GM19328 (cell line): ENCODE data around the gene TIMM9.
A peak's percentile ranks its signal among the peaks of the same experiment; 100 is the strongest.
"Not testable (repeated sequence)": the region's sequence is repeated elsewhere in the genome, so short reads cannot be mapped to it uniquely, and the experiment has no call there.

ENCODE experiments used
- ATAC-seq: cut with Tn5 transposase; IDR thresholded peaks from one replicate; pipeline ENCODE4 v1.9.1; 2021; ENCODE audit warnings: mild to moderate bottlenecking, moderate library complexity; ENCODE audit not compliant: unreplicated experiment

TIMM9 gene

DNA sequence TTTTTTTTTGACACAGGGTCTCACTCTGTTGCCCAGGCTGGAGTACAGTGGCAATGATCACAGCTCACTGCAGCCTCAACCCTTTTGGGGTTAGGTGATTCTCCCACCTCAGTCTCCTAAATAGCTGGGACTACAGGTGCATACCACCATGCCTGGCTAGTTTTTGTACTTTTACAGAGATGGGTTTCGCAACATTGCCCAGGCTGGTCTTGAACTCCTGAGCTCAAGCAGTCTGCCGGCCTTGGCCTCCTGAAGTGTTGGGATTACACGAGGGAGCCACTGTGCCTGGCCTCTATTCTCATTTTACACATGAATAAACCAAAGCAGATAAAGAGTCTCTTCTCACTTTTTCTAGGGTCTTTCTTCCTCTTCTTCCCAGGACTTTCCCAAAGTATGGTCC, 28.4 kb downstream of the TIMM9 start:
- no peak for ATAC-seq

DNA sequence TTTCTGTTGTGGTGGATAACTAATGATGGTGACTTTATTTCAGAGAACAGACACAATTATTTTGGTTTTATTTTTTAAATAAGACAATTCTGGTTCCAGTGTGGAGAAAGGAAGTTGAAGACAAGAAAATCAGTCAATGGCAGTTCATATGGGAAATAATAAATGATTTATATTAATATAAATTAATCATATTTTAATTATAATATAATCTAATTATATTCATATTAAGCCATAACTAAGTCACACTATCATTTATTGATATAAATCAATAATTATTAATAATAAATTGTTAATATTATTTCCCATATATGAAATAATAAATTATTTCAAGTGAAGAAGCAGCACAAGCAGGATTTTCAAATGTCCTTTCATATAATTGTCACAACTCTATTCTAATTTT, 28.8 kb downstream of the TIMM9 start:
- no peak for ATAC-seq

DNA sequence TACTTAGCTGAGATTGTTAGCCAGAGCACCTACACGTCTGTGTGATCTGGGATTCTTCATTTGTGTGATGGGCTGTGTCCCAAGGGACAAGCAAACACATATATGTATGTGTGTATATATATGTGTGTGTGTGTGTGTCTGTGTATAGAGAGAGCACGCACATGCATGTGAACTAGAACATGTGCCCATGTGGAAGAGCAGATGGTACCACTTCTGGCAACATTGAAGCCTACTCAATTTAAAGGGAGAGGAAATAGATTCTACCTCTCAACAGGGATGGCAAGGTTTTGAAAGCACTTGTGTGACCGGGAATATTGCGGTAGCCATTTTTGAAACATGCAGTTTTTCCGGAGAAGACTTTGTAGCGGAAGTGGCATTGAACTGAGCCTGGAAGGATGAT, 30.2 kb downstream of the TIMM9 start:
- no peak for ATAC-seq

DNA sequence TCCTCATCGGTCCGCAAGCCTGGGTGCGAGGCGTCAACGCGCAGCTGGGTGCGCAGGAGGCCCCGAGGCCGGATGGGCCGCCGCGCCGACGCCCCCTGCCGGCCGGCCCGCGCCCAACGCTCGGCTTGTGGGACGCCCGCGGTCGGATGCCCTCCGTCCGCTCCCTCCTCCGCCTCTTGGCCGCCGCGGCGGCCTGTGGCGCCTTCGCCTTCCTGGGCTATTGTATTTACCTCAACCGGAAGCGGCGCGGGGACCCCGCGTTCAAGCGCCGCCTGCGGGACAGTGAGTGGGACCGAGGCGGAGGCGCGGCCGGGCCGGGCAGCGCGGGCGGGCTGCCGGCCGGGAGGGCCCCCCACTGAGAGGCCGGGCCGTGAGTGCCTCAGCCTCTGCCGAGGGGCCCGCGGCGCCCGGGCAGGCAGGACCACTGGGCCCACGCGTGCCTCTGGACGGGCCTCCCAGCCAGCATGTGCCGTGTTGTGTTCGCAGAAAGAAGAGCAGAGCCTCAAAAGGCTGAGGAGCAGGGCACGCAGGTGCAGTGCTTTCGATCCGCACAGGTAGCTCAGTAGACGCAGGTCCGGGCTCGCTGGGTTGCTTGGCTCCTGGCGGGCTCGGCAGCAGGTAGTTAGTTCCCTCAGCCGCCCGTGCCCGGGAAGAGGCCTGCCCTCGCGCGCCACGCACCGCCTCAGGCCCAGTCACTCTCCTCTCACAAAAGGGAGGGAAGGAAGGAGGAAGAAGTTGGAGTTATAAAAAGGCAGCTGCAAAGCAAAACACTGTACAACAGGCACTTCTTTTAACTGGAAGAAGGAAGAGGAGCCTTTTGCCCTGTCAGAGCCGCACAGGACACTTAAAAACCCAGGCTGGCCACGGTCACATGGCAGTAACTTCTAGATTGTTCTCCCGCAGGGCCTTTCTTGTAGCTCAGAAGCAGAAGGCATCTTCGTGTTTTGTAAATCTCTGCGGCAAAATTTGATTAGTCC, 31.2 kb downstream of the TIMM9 start, which contains the start of gene TOMM20L:
Gene TOMM20L, plus strand, starts transcription at position 119 of the 977 bp plus-strand sequence. Its CDS starts 28 bp downstream, at position 147.
- peak; percentile 93 for ATAC-seq

DNA sequence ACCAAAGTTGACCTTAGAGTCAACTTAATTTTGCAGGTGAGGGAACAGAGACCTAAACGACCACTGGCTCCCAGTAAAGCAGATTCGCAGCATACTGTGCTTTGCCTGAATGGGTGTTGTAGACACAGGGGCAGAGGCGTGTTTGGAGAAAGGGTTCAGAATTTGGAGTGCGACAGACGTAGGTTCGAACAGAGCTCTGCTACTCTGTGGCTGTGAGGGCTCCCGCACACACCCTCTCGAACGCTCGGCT, 31.8 kb downstream of the TIMM9 start:
- ATAC-seq = no peak

DNA sequence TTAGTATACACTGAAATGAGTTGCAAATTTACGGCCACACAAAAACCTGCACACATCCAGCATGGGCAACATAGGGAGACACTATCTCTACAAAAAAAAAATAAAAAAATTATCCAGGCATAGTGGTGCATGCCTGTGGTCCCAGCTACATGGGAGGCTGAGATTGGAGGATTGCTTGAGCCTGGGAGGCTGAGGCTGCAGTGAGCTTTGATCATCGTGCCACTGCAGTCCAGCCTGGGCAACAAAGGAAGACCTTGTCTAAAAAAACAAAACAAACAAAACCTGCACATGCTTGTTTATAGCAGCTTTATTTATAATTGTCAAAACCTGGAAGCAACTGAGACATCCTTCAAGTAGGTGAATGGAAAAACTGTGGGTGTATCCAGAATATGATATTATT, 36.5 kb downstream of the TIMM9 start:
- no peak for ATAC-seq

DNA sequence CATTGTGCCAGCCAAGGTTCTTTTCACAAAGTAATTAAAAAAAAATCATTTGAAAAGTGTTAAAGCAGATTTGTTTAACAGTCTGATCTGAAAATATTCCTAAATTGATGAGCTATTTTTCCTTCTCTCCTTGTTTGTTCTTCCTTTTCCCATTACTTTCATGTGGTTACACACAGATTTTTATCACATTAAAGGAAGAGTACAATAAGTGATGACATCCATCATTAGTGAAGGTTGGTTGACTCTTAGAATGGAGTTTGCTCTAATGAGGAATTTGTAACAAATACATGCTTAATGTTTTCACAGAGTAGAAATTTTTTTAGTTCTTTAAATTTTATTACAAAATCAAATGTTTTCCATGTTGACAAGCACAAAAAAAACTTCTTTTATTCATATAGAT, 50.5 kb downstream of the TIMM9 start:
- no peak for ATAC-seq

DNA sequence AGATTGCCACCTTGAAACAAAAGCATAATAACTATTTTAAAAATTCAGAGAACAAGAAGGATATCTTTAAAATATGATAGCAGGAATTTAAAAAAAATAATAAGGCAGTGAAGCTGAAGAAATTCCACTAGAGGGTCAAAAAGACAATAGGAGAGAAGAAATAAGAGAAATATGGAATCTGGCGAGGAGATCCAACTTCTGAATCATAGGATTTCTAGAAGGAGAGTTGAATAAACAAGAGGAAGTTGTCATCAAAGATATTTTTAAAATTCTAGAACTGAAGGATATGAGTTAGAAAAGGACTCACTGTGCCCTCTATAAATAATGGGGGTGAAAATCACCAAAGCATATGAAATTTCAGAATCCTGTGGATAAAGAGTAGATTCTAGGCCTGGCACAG, 58.4 kb downstream of the TIMM9 start:
- ATAC-seq = no peak

DNA sequence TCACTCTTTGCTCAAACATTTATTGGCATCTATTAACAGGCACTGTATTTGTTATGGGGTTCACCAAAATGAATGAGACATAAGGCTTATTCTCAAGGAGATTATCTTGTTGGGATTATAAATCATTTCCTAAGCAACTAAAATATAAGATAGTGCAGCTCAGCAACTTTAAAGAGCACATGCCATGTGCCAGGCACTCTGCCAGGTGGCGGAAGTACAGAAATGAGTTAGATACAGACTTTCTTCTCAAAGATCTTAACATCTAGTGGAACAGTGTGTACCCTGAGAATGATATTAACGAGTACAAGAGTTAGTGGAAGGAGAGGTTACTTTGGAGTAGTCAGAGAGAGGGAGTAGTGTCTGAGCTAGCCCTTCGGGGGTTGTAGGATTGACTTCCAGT, 60.0 kb downstream of the TIMM9 start:
- ATAC-seq = no peak

DNA sequence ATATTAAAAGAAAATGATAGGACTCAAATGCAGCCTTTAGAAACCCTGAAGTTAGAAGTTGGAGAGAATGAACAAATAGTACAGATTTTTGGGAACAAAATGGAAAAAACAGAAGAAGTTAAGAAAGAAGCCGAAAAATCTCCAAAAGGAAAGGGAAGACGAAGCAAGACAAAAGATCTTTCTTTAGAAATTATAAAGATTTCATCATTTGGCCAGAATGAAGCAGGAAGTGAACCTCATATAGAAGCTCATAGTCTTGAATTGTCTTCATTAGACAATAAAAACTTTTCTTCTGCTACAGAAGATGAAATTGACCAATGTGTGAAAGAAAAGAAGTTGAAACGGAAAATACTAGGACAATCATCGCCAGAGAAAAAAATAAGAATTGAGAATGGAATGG, 63.0 kb downstream of the TIMM9 start:
- ATAC-seq = no peak

DNA sequence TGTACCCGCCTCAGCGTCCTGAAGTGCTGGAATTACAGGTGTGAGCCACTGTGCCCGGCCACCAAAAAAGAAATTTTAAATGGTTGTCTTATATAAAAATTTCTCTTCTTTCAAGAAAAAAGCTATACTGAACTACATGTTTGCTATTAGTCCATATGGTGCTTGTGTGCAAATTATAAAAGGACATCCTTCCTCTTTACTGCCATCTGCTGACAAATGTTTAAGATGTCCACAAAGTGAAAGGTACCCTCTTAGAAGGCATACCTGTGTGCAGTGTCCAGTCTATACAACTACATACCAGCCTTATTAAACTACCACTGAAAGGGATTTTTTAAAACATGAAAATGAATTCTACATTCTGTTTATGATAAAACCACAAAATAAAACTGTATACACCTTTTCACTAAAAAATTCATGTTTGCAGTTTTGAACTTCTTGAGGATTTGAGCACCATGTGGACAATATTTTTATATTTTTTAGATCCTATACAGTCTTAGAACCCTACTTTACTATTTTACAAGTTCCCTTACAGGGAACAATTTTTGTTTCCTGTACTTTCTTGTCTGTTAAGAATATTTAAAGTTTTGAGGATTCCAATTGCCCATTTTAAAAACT, 64.4 kb downstream of the TIMM9 start:
- no peak for ATAC-seq

DNA sequence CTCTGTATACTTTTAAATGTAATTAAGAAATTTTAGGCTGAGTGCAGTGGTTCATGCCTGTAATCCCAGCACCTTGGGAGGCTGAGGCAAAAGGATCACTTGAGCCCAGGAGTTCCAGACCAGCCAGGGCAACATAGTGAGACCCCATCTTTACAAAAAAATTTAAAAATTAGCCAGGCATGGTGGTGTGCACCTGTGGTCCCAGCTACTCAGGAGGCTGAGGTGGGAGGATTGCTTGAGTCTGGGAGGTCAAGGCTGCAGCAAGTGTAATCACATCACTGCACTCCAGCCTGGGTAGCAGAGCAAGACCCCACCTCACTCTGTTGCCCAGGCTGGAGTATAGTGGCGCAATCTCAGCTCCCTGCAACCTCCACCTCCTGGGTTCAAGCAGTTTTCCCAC, 65.1 kb downstream of the TIMM9 start:
- not testable (repeated sequence) for ATAC-seq
